Neural crest cell (in vitro differentiated cells): Measurements from ENCODE around the gene AFAP1. TPM values are rescaled to one million over a fixed set of nuclear protein-coding genes. Genes with fewer than 3 reads are reported as not detected.

Experiments used
- DNase-seq: peaks from one replicate; pipeline ENCODE4 v3.0.0; 2021; ENCODE audit warnings: low read depth, mixed read lengths, low spot score
- H3K27ac Mint-ChIP-seq: one replicate; pipeline ENCODE4 v1.8.0; 2021; ENCODE audit warnings: mild to moderate bottlenecking, mixed read lengths; ENCODE audit not compliant: unreplicated experiment
- H3K27me3 Mint-ChIP-seq: 2 replicates; pipeline ENCODE4 v1.8.0; 2021; ENCODE audit warnings: low read depth, mild to moderate bottlenecking, mixed read lengths
- H3K36me3 Mint-ChIP-seq: 2 replicates; pipeline ENCODE4 v1.8.0; 2021; ENCODE audit warnings: low read depth, mild to moderate bottlenecking, mixed read lengths
- H3K4me1 Mint-ChIP-seq: 2 replicates; pipeline ENCODE4 v1.8.0; 2021; ENCODE audit warnings: mixed read lengths
- H3K4me3 Mint-ChIP-seq: one replicate; pipeline ENCODE4 v1.8.0; 2021; ENCODE audit warnings: mild to moderate bottlenecking, mixed read lengths
- H3K9me3 Mint-ChIP-seq: 2 replicates; pipeline ENCODE4 v1.8.0; 2021; ENCODE audit warnings: mixed read lengths
- CTCF ChIP-seq: fragments of 200-600 bp; sonication (generic); conservative IDR thresholded peaks from 2 replicates; pipeline ENCODE4 v1.5.0; 2021; ENCODE audit warnings: antibody characterized with exemption, mild to moderate bottlenecking
- total RNA-seq: library from RNA; stranded (reverse); gene quantifications from 2 replicates; pipeline ENCODE4 v1.2.1, GENCODE V29; 2021

The AFAP1 gene
- total RNA-seq, 1 donor from 2014 or later = 28.1 TPM

- Mint-ChIP-seq H3K9me3 (no peaks in the 10 kb centered on the region), H3K27me3 (no peaks in the 10 kb centered on the region), H3K4me1 (peaks cover 22% of the 10 kb centered on the region), H3K4me3 (no peak overlapping the region), H3K36me3 (peaks cover 13% of the 10 kb centered on the region), H3K27ac (no peak overlapping the region)
- TF ChIP-seq CTCF = no peak
- DNase-seq = no peak
Observed at GRCh38 chr4:7855731-7856130, 83.9 kb downstream of the AFAP1 start.

GRCh38 chr4:7854697-7855370 is 84.8 kb downstream of the AFAP1 start:
- TF ChIP-seq CTCF = no peak
- Mint-ChIP-seq H3K27me3 (no peaks in the 10 kb centered on the region), H3K9me3 (no peaks in the 10 kb centered on the region), H3K36me3 (peaks cover 11% of the 10 kb centered on the region), H3K4me3 (no peak overlapping the region), H3K4me1 (peaks cover 22% of the 10 kb centered on the region), H3K27ac (no peak overlapping the region)
- no peak for DNase-seq

GRCh38 chr4:7854216-7854615 is 85.4 kb downstream of the AFAP1 start:
- no peaks in the 10 kb centered on the region for H3K27me3 Mint-ChIP-seq
- H3K36me3 Mint-ChIP-seq = peaks cover 11% of the 10 kb centered on the region
- H3K9me3 Mint-ChIP-seq = no peaks in the 10 kb centered on the region
- H3K4me1 Mint-ChIP-seq = peaks cover 22% of the 10 kb centered on the region
- no peak for TF ChIP-seq CTCF
- no peak for DNase-seq
- no peak overlapping the region for H3K4me3 Mint-ChIP-seq
- H3K27ac Mint-ChIP-seq = no peak overlapping the region

GRCh38 chr4:7853271-7853670 is 86.4 kb downstream of the AFAP1 start:
- Mint-ChIP-seq H3K27me3 (no peaks in the 10 kb centered on the region), H3K4me3 (no peak overlapping the region), H3K27ac (no peak overlapping the region), H3K9me3 (no peaks in the 10 kb centered on the region), H3K4me1 (peaks cover 24% of the 10 kb centered on the region), H3K36me3 (peaks cover 15% of the 10 kb centered on the region)
- no peak for DNase-seq
- TF ChIP-seq CTCF = no peak

- DNase-seq = no peak
- Mint-ChIP-seq H3K4me1 (peaks cover 18% of the 10 kb centered on the region), H3K27me3 (no peaks in the 10 kb centered on the region), H3K27ac (no peak overlapping the region), H3K4me3 (peak overlapping the region; percentile 25), H3K36me3 (peaks cover 17% of the 10 kb centered on the region), H3K9me3 (peaks cover 2% of the 10 kb centered on the region)
- no peak for TF ChIP-seq CTCF
Observed at GRCh38 chr4:7852568-7853185, 87.0 kb downstream of the AFAP1 start.
